ENCODE measurements around the gene PLD1. TPM values are rescaled to one million over a fixed set of nuclear protein-coding genes. Genes with fewer than 3 reads are reported as not detected.

The PLD1 gene, protein sequence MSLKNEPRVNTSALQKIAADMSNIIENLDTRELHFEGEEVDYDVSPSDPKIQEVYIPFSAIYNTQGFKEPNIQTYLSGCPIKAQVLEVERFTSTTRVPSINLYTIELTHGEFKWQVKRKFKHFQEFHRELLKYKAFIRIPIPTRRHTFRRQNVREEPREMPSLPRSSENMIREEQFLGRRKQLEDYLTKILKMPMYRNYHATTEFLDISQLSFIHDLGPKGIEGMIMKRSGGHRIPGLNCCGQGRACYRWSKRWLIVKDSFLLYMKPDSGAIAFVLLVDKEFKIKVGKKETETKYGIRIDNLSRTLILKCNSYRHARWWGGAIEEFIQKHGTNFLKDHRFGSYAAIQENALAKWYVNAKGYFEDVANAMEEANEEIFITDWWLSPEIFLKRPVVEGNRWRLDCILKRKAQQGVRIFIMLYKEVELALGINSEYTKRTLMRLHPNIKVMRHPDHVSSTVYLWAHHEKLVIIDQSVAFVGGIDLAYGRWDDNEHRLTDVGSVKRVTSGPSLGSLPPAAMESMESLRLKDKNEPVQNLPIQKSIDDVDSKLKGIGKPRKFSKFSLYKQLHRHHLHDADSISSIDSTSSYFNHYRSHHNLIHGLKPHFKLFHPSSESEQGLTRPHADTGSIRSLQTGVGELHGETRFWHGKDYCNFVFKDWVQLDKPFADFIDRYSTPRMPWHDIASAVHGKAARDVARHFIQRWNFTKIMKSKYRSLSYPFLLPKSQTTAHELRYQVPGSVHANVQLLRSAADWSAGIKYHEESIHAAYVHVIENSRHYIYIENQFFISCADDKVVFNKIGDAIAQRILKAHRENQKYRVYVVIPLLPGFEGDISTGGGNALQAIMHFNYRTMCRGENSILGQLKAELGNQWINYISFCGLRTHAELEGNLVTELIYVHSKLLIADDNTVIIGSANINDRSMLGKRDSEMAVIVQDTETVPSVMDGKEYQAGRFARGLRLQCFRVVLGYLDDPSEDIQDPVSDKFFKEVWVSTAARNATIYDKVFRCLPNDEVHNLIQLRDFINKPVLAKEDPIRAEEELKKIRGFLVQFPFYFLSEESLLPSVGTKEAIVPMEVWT
- 68.0 and 96.2 TPM in 2 replicates for total RNA-seq

DNA sequence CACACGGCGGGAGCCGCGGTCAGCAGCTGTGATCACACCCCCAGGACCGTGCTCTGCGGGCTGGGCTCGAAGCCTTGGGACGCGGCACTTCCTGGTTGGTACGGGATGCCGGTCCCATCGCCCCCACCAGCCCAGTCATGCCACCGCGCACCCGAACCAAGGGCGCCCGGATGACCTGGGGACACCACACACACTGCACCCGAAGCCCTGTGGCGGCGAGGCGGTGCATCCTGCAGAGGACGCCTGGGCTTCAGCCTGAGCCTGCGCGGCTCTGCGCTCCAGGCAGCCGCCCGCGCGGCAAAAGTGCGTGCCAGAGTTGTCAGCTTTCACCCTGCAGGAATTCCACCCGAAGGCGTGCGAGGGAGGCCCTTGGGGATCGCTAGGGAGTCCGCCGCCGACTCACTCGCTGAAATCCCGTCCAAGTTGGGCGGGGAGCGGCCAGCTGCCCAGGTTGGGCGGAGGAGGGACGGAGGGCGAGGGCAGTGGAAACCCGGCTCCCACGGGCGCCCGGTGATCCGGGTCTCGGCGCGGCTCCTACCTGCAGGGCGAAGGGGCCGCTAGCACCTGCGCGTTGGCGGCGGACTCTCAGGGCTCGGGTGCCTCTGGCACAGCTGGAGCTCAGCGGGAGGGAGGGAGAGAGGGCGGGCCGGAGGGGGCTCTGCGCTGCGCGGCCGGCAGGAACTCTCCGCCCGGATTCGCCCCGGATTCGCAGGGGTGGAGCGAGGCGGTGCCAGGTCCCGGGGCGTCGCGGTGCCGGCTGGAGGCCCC lies at the start of gene PLD1:
Gene PLD1 (minus strand): TSS at position 623 of the 768 bp plus-strand sequence. CDS start 72,432 bp downstream, outside the sequence.

DNA sequence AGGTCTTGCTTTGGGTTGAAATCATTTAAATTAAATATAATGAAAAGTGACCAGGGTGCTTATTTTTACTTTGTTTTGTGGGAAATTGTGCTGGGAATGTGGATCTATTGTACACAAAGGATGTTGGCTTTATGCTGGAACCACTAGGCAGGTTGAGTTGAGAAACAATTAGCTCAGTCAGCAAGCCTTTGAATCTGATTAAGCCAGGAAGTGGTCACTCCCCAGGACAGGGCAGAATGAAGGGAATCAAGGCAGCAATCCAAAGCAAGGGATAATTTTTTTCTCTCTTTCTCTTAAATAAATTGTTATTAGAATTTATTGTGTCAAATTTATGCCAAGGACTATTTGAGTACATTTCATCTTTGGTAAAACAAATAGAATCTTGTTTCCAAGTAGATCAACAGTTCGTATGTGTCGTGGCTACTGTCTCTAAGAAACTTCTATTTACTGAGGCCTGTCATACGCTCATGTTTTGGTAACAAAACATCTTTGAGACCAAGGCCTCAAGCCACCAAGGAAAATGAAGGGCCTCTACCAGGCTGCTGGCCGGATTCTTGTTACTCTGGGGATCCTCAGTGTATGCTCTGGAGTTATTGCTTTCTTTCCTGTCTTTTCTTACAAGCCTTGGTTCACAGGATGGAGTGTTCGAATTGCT lies 32.7 kb upstream of the PLD1 start, which contains the start of gene TMEM212:
Gene TMEM212 (plus strand): TSS at position 486 of the 655 bp plus-strand sequence. CDS start 35 bp downstream, at position 521.

Other genes with a start within 250 kb of the PLD1 start
- gene TMEM212, start 32.9 kb upstream of the PLD1 start, total RNA-seq, result not detected in 2 replicates
- 79.0 and 116 TPM in 2 replicates for gene FNDC3B, start 229.1 kb upstream of the PLD1 start, total RNA-seq

Measured in dermis lymphatic vessel endothelial cell (primary cell).